ENCODE measurements around the gene PRPF6.
"Not testable (repeated sequence)": the region's sequence is repeated elsewhere in the genome, so short reads cannot be mapped to it uniquely, and the experiment has no call there.

PRPF6 gene

GRCh38 chr20:63970714-63971431 is 10.1 kb upstream of the PRPF6 start:
- H3K4me3 ChIP-seq (ENCODE audit: low read depth, low read length), result peak overlapping the region; percentile 66
- DNase-seq (ENCODE audit: low read depth), result no peak
- TF ChIP-seq CTCF (IDR thresholded peaks at IDR 0.05; ENCODE audit: control insufficient read depth, extremely low read depth, insufficient read depth), result no peak

GRCh38 chr20:63971960-63972311 is 9.0 kb upstream of the PRPF6 start:
- DNase-seq (ENCODE audit: low read depth); H3K4me3 ChIP-seq (ENCODE audit: low read depth, low read length): not testable (repeated sequence)

- DNase-seq (ENCODE audit: low read depth), result no peak
- TF ChIP-seq CTCF (IDR thresholded peaks at IDR 0.05; ENCODE audit: control insufficient read depth, extremely low read depth, insufficient read depth), result no peak
- H3K4me3 ChIP-seq (ENCODE audit: low read depth, low read length), result no peak overlapping the region
Observed at GRCh38 chr20:63972312-63973159, 8.4 kb upstream of the PRPF6 start.

GRCh38 chr20:63973160-63973479 is 7.8 kb upstream of the PRPF6 start:
- no peak overlapping the region for H3K4me3 ChIP-seq (ENCODE audit: low read depth, low read length)
- no peak for DNase-seq (ENCODE audit: low read depth)
- no peak for TF ChIP-seq CTCF (IDR thresholded peaks at IDR 0.05; ENCODE audit: control insufficient read depth, extremely low read depth, insufficient read depth)

GRCh38 chr20:63973636-63974401 is 7.1 kb upstream of the PRPF6 start:
- TF ChIP-seq CTCF (IDR thresholded peaks at IDR 0.05; ENCODE audit: control insufficient read depth, extremely low read depth, insufficient read depth), result peak; percentile 99
- H3K4me3 ChIP-seq (ENCODE audit: low read depth, low read length), result peak overlapping the region; percentile 37

GRCh38 chr20:63974402-63975200 is 6.3 kb upstream of the PRPF6 start:
- TF ChIP-seq CTCF (IDR thresholded peaks at IDR 0.05; ENCODE audit: control insufficient read depth, extremely low read depth, insufficient read depth), result no peak
- H3K4me3 ChIP-seq (ENCODE audit: low read depth, low read length), result no peak overlapping the region
- DNase-seq (ENCODE audit: low read depth), result peak; percentile 84

More at GRCh38 chr20:63973636-63974401, 7.1 kb upstream of the PRPF6 start:
- peak; percentile 39 for DNase-seq (ENCODE audit: low read depth)

- not testable (repeated sequence) for DNase-seq (ENCODE audit: low read depth); H3K4me3 ChIP-seq (ENCODE audit: low read depth, low read length)
Observed at GRCh38 chr20:63976511-63976910, 4.4 kb upstream of the PRPF6 start.
